ENCODE measurements around the gene HS6ST2.

- no peak for TF ChIP-seq CTCF (IDR thresholded peaks at IDR 0.05; ENCODE audit: low read length)
- TF ChIP-seq EZH2 (IDR thresholded peaks at IDR 0.05; ENCODE audit: borderline replicate concordance, low read length) = no peak
These were observed 75.0 kb downstream of the HS6ST2 start for GRCh38 chrX:132883358-132883915.
